H9 (cell line): Measurements from ENCODE around the gene MYL11. TPM values are rescaled to one million over a fixed set of nuclear protein-coding genes. Genes with fewer than 3 reads are reported as not detected.

Experiments
- DNase-seq: peaks from one replicate; pipeline ENCODE4 v3.0.0-alpha.2; 2017
- H2AFZ ChIP-seq: one replicate; pipeline ENCODE4 v1.6.1; 2013; ENCODE audit warnings: mild to moderate bottlenecking, low read length, control low read depth, moderate library complexity
- H2AK5ac ChIP-seq: 2 replicates; pipeline ENCODE4 v1.6.1; 2013; ENCODE audit warnings: low read length, control low read depth, mixed read lengths; ENCODE audit not compliant: insufficient read length
- H2BK120ac ChIP-seq: one replicate; pipeline ENCODE4 v1.6.1; 2013; ENCODE audit warnings: low read depth, mild to moderate bottlenecking, low read length, control low read depth, inconsistent platforms; ENCODE audit not compliant: poor library complexity, severe bottlenecking
- H2BK12ac ChIP-seq: 2 replicates; pipeline ENCODE4 v1.6.1; 2013; ENCODE audit warnings: low read length, control low read depth, mixed read lengths, low read depth; ENCODE audit not compliant: insufficient read length
- H2BK15ac ChIP-seq: 2 replicates; pipeline ENCODE4 v1.6.1; 2013; ENCODE audit warnings: low read depth, low read length, control low read depth
- H2BK20ac ChIP-seq: one replicate; pipeline ENCODE4 v1.6.1; 2013; ENCODE audit warnings: low read depth, mild to moderate bottlenecking, low read length, control low read depth, inconsistent platforms; ENCODE audit not compliant: poor library complexity, severe bottlenecking
- H2BK5ac ChIP-seq: 2 replicates; pipeline ENCODE4 v1.6.1; 2013; ENCODE audit warnings: low read length, control low read depth, mixed read lengths; ENCODE audit not compliant: insufficient read length
- H3K14ac ChIP-seq: 2 replicates; pipeline ENCODE4 v1.6.1; 2013; ENCODE audit warnings: low read length, control low read depth; ENCODE audit not compliant: insufficient read depth
- H3K18ac ChIP-seq: 2 replicates; pipeline ENCODE4 v1.6.1; 2013; ENCODE audit warnings: low read depth, mild to moderate bottlenecking, mixed read lengths, low read length, control low read depth; ENCODE audit not compliant: insufficient read length
- H3K23ac ChIP-seq: 2 replicates; pipeline ENCODE4 v1.6.1; 2013; ENCODE audit warnings: low read length, control low read depth, mixed read lengths, low read depth; ENCODE audit not compliant: insufficient read length
- H3K23me2 ChIP-seq: 2 replicates; pipeline ENCODE4 v1.6.1; 2013; ENCODE audit warnings: low read depth, mild to moderate bottlenecking, mixed read lengths, low read length, control low read depth; ENCODE audit not compliant: insufficient read length, poor library complexity, severe bottlenecking
- H3K27ac ChIP-seq: 2 replicates; pipeline ENCODE4 v1.5.1; 2013; ENCODE audit warnings: low read length, control low read depth, mixed read lengths, low read depth; ENCODE audit not compliant: insufficient read length
- H3K27me3 ChIP-seq: 2 replicates; pipeline ENCODE4 v1.6.1; 2013; ENCODE audit warnings: low read length, control low read depth, inconsistent platforms; ENCODE audit not compliant: insufficient read depth
- H3K4ac ChIP-seq: 2 replicates; pipeline ENCODE4 v1.6.1; 2013; ENCODE audit warnings: low read depth, mild to moderate bottlenecking, control low read depth, inconsistent platforms, low read length, moderate library complexity
- H3K4me1 ChIP-seq: 2 replicates; pipeline ENCODE4 v1.6.1; 2013; ENCODE audit warnings: low read length, control low read depth, inconsistent platforms; ENCODE audit not compliant: insufficient read depth
- H3K4me2 ChIP-seq: 2 replicates; pipeline ENCODE4 v1.6.1; 2013; ENCODE audit warnings: low read length, control low read depth, mixed read lengths; ENCODE audit not compliant: insufficient read length, insufficient read depth
- H3K56ac ChIP-seq: 2 replicates; pipeline ENCODE4 v1.6.1; 2013; ENCODE audit warnings: low read depth, mild to moderate bottlenecking, mixed read lengths, low read length, control low read depth; ENCODE audit not compliant: insufficient read length
- H3K79me1 ChIP-seq: 2 replicates; pipeline ENCODE4 v1.6.1; 2013; ENCODE audit warnings: low read depth, mild to moderate bottlenecking, moderate library complexity, low read length, control low read depth, inconsistent platforms; ENCODE audit not compliant: insufficient read depth, poor library complexity, severe bottlenecking
- H3K79me2 ChIP-seq: 2 replicates; pipeline ENCODE4 v1.6.1; 2013; ENCODE audit warnings: low read length, control low read depth, inconsistent platforms; ENCODE audit not compliant: insufficient read depth
- H3K9ac ChIP-seq: 2 replicates; pipeline ENCODE4 v1.6.1; 2013; ENCODE audit warnings: low read length, control low read depth, mixed read lengths; ENCODE audit not compliant: insufficient read length; ENCODE audit errors: extremely low read depth
- H3K9me3 ChIP-seq: one replicate; pipeline ENCODE4 v1.6.1; 2013; ENCODE audit warnings: low read depth, low read length, inconsistent platforms; ENCODE audit not compliant: control insufficient read depth
- H3T11ph ChIP-seq: one replicate; pipeline ENCODE4 v1.6.1; 2013; ENCODE audit warnings: mild to moderate bottlenecking, low read length, control low read depth, inconsistent platforms
- H4K20me1 ChIP-seq: one replicate; pipeline ENCODE4 v1.6.1; 2013; ENCODE audit not compliant: control insufficient read depth, insufficient read length, insufficient read depth
- H4K5ac ChIP-seq: 2 replicates; pipeline ENCODE4 v1.6.1; 2013; ENCODE audit warnings: low read depth, mild to moderate bottlenecking, mixed read lengths, low read length, control low read depth; ENCODE audit not compliant: insufficient read length
- H4K8ac ChIP-seq: replicated peaks from 2 replicates; pipeline ENCODE4 v1.6.1; 2013; ENCODE audit warnings: low read length, control low read depth, mixed read lengths, low read depth; ENCODE audit not compliant: insufficient read length
- H4K91ac ChIP-seq: 2 replicates; pipeline ENCODE4 v1.6.1; 2013; ENCODE audit warnings: low read depth, mild to moderate bottlenecking, moderate library complexity, mixed read lengths, low read length, control low read depth; ENCODE audit not compliant: insufficient read length
- H3K27ac Mint-ChIP-seq, 3 experiments: 2 replicates in 2 of 3; 3 replicates in 1 of 3; pipeline ENCODE4 v1.8.0; 2020 to 2021; ENCODE audit warnings: mixed read lengths in 3 of 3, mild to moderate bottlenecking in 1 of 3, moderate library complexity in 1 of 3
- H3K27me3 Mint-ChIP-seq: 2 replicates; pipeline ENCODE4 v1.8.0; 2021; ENCODE audit warnings: low read depth, mild to moderate bottlenecking, moderate library complexity, mixed read lengths
- H3K36me3 Mint-ChIP-seq, 3 experiments: 2 replicates in 2 of 3; 3 replicates in 1 of 3; pipeline ENCODE4 v1.8.0; 2020 to 2021; ENCODE audit warnings: low read depth in 3 of 3, mixed read lengths in 3 of 3; ENCODE audit not compliant: insufficient read depth in 1 of 3
- H3K4me1 Mint-ChIP-seq, 2 experiments: 2 replicates each; pipeline ENCODE4 v1.8.0; 2020; ENCODE audit warnings: mixed read lengths in 2 of 2
- H3K4me3 Mint-ChIP-seq, 2 experiments: 2 replicates in 1 of 2; 3 replicates in 1 of 2; pipeline ENCODE4 v1.8.0; 2020 to 2021; ENCODE audit warnings: mild to moderate bottlenecking in 2 of 2, mixed read lengths in 2 of 2, moderate library complexity in 1 of 2
- H3K9me3 Mint-ChIP-seq, 2 experiments: 2 replicates in 1 of 2; 3 replicates in 1 of 2; pipeline ENCODE4 v1.8.0; 2020; ENCODE audit warnings: mild to moderate bottlenecking in 2 of 2, mixed read lengths in 2 of 2, moderate library complexity in 1 of 2
- WGBS: extraction: QIAGEN DNeasy Blood & Tissue Kit; methylation state at CpG from one replicate; pipeline ENCODE4 v1.1.7; 2013; ENCODE audit warnings: missing lambda C conversion rate, low lambda C conversion rate, mixed read lengths; ENCODE audit not compliant: insufficient read length; ENCODE audit errors: extremely low coverage; 5-methylcytosine and 5-hydroxymethylcytosine counted together
- total RNA-seq: library from RNA; stranded (reverse); gene quantifications from 2 replicates; pipeline ENCODE4 v1.2.1, GENCODE V29; 2021
- TF ChIP-seq, protein P1 (sequence below): fragments of 200-600 bp; sonication (generic); conservative IDR thresholded peaks from 3 replicates; pipeline ENCODE4 v1.8.0; 2021; ENCODE audit warnings: antibody characterized with exemption, mild to moderate bottlenecking

Gene MYL11
- total RNA-seq, 1 experiment from 2014 or later: 0.70 TPM

DNA sequence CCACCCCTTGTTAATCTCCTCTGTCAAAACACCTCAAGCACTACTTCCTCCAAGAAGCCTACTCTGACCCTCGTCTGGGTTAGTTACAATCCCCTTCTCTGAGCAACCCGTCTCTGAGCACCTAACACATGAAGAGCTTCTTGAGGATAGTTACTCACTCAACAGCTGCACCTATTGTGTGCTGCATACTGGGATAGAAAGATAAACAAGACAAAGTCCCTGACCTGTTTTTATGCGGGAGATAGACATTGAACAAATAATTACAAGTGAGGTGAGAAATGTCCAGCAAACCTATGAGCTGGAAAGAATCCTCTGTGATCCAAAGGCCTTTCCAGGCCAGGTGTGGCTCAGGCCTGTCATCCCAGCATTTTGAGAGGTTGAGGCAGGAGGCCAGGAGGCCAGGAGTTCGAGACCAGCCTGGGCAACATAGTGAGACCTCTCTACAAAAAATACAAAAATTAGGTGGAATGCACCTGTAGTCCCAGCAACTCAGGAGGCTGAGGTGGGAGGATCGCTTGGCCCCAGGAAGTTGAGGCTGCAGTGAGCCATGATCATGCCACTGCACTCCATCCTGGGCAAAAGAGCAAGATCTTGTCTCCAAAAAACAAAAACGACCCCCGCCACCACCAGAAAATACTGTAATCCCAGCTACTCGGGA, 27.3 kb downstream of the MYL11 start:
- H2BK12ac ChIP-seq: no peak overlapping the region
- no peak overlapping the region for H2BK5ac ChIP-seq
- H3K18ac ChIP-seq: no peak overlapping the region
- peak overlapping the region in 1 of 3 experiments; percentile 25; a peak in 3 of 7 replicates for H3K27ac Mint-ChIP-seq
- DNase-seq: no peak
- H3K27me3 Mint-ChIP-seq: peaks cover 2% of the 10 kb centered on the region
- TF ChIP-seq, protein P1, sequence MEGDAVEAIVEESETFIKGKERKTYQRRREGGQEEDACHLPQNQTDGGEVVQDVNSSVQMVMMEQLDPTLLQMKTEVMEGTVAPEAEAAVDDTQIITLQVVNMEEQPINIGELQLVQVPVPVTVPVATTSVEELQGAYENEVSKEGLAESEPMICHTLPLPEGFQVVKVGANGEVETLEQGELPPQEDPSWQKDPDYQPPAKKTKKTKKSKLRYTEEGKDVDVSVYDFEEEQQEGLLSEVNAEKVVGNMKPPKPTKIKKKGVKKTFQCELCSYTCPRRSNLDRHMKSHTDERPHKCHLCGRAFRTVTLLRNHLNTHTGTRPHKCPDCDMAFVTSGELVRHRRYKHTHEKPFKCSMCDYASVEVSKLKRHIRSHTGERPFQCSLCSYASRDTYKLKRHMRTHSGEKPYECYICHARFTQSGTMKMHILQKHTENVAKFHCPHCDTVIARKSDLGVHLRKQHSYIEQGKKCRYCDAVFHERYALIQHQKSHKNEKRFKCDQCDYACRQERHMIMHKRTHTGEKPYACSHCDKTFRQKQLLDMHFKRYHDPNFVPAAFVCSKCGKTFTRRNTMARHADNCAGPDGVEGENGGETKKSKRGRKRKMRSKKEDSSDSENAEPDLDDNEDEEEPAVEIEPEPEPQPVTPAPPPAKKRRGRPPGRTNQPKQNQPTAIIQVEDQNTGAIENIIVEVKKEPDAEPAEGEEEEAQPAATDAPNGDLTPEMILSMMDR: no peak
- H3K23ac ChIP-seq: no peak overlapping the region
- H3K56ac ChIP-seq: no peak overlapping the region
- no peaks in the 10 kb centered on the region for H3K9me3 ChIP-seq
- H4K20me1 ChIP-seq: no peaks in the 10 kb centered on the region
- no peaks in the 10 kb centered on the region; the same call in 1 of the 2 replicates for H3K4me1 ChIP-seq
- no peak overlapping the region for H2AFZ ChIP-seq
- H2BK20ac ChIP-seq: no peak overlapping the region
- H2AK5ac ChIP-seq: no peak overlapping the region
- H3K27me3 ChIP-seq: no peaks in the 10 kb centered on the region
- no peak overlapping the region for H4K8ac ChIP-seq
- WGBS: no CpG with 5 or more reads among the region's 8 CpGs
- no peak overlapping the region for H3K9ac ChIP-seq
- no peak overlapping the region for H3K4me2 ChIP-seq
- H3K9me3 Mint-ChIP-seq: no peaks in the 10 kb centered on the region
- no peak overlapping the region for H2BK120ac ChIP-seq
- peak overlapping the region; percentile 4 to 67; a peak in 4 of 5 replicates for H3K4me3 Mint-ChIP-seq
- no peak overlapping the region for H3K4ac ChIP-seq
- H3K36me3 Mint-ChIP-seq: peaks cover 8 to 26% (median 18%) of the 10 kb centered on the region in 3 experiments; a peak in 6 of 7 replicates
- no peak overlapping the region for H3K27ac ChIP-seq
- peaks cover 27 to 28% of the 10 kb centered on the region in 2 experiments for H3K4me1 Mint-ChIP-seq
- H3T11ph ChIP-seq: no peak overlapping the region
- H3K79me1 ChIP-seq: no peaks in the 10 kb centered on the region
- no peak overlapping the region for H3K14ac ChIP-seq
- no peaks in the 10 kb centered on the region for H3K79me2 ChIP-seq
- H2BK15ac ChIP-seq: no peak overlapping the region
- H4K91ac ChIP-seq: no peak overlapping the region
- H3K23me2 ChIP-seq: peaks cover 10% of the 10 kb centered on the region
- H4K5ac ChIP-seq: no peak overlapping the region
